GM21786 (cell line): ENCODE results near the gene DCLRE1A.
A peak's percentile ranks its signal among the peaks of the same experiment; 100 is the strongest.

Experiments used
- ATAC-seq: cut with Tn5 transposase; IDR thresholded peaks from one replicate; pipeline ENCODE4 v1.9.1; 2021; ENCODE audit not compliant: unreplicated experiment

DCLRE1A gene

DNA sequence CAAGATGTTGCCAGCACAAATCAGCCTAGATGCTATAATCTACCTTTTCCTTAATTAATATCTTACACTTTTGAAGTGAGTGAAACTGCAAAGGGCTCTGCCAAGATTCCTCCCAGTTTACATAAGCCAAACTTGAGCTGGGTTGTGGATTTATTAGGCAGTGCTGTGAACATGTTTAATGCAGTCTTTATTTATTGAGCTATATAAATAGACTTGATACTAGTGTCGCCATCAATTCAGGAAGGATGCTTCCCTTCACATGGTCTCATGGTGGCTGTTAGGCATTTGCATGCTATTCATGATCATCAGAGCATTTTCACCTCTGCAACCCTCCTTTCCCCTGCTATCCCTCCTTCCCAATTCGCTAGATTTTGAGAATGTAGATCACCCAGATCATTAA is 62.2 kb downstream of the DCLRE1A start:
- ATAC-seq, result no peak

DNA sequence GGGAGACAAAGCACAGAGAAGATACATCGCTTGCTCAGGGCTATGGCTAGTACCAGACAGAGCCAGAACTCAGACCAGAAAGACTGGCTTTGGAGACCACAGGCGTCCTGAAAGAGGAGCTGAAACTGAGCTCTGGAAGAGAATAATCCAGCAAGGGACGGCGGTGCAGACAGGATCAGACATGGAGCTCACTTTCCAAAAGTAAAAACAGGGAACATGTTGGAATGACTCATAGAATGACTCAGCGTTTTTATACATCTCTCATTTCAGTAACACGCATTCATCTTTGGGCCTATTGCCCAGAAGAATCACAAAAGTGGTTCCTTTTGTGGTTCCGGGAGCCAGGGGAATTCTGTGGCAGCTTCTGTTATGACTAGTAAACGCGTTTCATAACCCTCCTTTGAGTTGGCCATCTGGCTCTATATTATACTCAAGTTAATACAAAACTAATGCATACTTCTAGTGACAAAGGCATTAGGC is 65.2 kb downstream of the DCLRE1A start:
- peak; percentile 85 for ATAC-seq
